ENCODE data around the gene NDUFS6. TPM values are rescaled to one million over a fixed set of nuclear protein-coding genes. Genes with fewer than 3 reads are reported as not detected.
"Not testable (repeated sequence)": the region's sequence is repeated elsewhere in the genome, so short reads cannot be mapped to it uniquely, and the experiment has no call there.

Gene NDUFS6
- total and polyA plus RNA-seq, 2 donors, result 12.2 to 81.5 TPM

DNA sequence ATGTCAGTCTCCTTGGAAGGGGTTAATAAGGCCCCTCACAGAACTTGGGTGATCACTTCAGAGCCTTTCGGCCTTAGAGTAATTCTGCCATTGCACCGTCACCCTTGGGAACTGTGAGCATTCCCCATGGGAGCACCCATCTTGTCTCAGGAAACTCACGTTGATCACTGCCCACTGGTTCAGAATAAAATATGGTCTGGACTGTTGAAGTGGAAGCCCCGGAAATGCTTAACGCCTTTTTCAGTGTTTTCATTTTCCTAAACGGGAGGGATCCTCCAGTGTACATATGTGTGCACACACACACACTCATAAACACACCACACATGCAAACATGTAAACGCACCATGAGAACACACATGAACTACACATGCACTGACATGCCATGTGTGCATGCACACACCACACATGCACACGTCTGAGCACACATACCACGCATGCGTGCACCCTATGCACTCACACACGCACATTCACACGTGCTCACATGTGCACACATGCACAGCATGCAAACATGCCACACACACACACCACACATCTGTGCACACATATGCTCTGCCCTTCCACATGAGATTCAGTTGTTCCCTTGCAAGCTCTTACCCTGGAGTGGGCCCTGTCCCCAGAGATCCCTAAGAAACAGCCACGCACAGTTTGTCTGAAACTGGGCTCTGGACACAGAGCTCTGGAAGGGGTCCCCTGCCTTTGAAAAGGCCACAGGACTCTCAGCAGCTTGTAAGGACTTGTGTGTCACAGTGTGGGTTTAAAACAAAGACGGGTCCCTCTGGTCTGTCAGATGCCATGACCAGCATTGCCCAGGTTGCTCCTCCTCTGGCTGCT is 18.6 kb upstream of the NDUFS6 start:
- Histone ChIP-seq H3K27ac (ENCODE audit: low read depth) (no peak overlapping the region), H3K36me3 (ENCODE audit: insufficient read depth) (no peaks in the 10 kb centered on the region), H3K4me3 (ENCODE audit: low read depth, low read length) (no peak overlapping the region), H3K4me1 (ENCODE audit: insufficient read depth) (no peaks in the 10 kb centered on the region)
- DNase-seq (ENCODE audit: extremely low spot score), result no peak
- WGBS, result 66% methylated on average over 14 of the region's 14 CpGs

DNA sequence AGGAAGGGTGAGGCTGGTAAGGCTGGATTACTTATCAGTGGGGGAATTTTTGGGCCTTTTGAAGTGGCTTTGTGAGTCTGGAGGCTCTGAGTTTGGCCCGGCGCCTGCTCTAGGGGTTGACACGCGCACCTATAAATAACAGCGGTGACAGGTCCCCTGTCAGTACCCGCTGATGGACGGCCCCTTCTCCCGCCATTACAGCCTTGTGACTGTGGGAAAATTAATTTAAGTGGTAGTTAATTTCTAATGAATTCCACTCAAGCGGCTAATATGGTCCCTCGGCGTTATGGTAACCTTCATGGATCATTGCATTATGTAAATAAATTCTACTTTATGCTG is 18.0 kb upstream of the NDUFS6 start:
- no peaks in the 10 kb centered on the region for H3K4me1 ChIP-seq (ENCODE audit: insufficient read depth)
- DNase-seq (ENCODE audit: extremely low spot score), result no peak

DNA sequence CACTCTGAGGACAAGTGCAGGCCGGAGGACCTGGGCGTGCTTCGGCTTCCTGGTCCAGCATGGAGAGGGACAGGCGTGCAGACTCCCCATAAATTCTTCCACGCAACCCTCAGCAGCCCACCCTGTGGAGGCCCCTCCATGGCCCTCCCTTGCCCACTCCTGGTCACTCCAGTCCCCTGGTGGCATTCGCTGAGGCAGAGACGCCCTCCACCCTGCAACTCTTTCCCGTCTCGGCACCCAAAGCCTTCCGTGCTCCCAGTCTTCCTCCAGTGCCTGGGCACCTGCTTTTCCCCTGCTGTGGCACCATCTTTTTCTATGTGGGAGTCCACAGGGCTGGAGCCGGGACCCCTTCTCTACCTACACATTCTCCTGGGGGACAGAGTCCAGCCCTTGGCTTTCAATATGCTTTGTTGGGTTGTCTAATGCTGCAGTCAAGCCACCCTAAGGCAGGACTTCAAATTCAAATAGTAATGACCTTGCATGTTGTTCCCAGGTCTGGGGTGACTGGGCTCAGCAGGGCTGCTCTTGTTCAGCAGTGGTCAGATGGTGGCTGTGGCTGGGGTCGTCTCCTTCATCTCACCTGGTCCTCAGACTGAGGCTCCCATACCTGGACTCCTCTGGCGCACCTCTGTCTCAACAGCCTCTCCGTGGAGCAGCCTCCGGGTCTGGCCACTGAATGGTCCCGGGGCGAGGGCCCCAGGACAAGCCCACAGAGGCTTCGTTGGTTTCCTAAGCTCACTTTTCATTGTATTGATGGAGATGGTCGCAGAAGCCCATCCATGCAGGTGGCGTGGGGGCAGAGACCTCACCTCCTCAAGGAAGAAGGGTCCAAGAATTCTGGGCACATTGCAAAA is 16.8 kb upstream of the NDUFS6 start:
- Histone ChIP-seq H3K36me3 (ENCODE audit: insufficient read depth) (no peaks in the 10 kb centered on the region), H3K27ac (ENCODE audit: low read depth) (no peak overlapping the region), H3K4me3 (ENCODE audit: low read depth, low read length) (no peak overlapping the region), H3K4me1 (ENCODE audit: insufficient read depth) (no peaks in the 10 kb centered on the region)
- no peak for DNase-seq (ENCODE audit: extremely low spot score)
- 85% methylated on average over 20 of the region's 20 CpGs for WGBS

More for the DNA sequence above, 18.0 kb upstream of the NDUFS6 start:
- Histone ChIP-seq H3K36me3 (ENCODE audit: insufficient read depth) (no peaks in the 10 kb centered on the region), H3K27ac (ENCODE audit: low read depth) (no peak overlapping the region), H3K4me3 (ENCODE audit: low read depth, low read length) (no peak overlapping the region)
- WGBS, result 55% methylated on average over 11 of the region's 11 CpGs

- Histone ChIP-seq H3K4me1 (ENCODE audit: insufficient read depth) (no peaks in the 10 kb centered on the region), H3K36me3 (ENCODE audit: insufficient read depth) (no peaks in the 10 kb centered on the region), H3K27ac (ENCODE audit: low read depth) (no peak overlapping the region), H3K4me3 (ENCODE audit: low read depth, low read length) (no peak overlapping the region)
- 73% methylated on average over 8 of the region's 8 CpGs for WGBS
- DNase-seq (ENCODE audit: extremely low spot score), result no peak
Measured at GRCh38 chr5:1785062-1785461, 16.1 kb upstream of the NDUFS6 start.

- DNase-seq (ENCODE audit: extremely low spot score), result no peak
- Histone ChIP-seq H3K4me1 (ENCODE audit: insufficient read depth) (no peaks in the 10 kb centered on the region), H3K36me3 (ENCODE audit: insufficient read depth) (no peaks in the 10 kb centered on the region), H3K27ac (ENCODE audit: low read depth) (no peak overlapping the region), H3K4me3 (ENCODE audit: low read depth, low read length) (no peak overlapping the region)
- 91% methylated on average over 13 of the region's 13 CpGs for WGBS
Measured at GRCh38 chr5:1785984-1786383, 15.2 kb upstream of the NDUFS6 start.

DNA sequence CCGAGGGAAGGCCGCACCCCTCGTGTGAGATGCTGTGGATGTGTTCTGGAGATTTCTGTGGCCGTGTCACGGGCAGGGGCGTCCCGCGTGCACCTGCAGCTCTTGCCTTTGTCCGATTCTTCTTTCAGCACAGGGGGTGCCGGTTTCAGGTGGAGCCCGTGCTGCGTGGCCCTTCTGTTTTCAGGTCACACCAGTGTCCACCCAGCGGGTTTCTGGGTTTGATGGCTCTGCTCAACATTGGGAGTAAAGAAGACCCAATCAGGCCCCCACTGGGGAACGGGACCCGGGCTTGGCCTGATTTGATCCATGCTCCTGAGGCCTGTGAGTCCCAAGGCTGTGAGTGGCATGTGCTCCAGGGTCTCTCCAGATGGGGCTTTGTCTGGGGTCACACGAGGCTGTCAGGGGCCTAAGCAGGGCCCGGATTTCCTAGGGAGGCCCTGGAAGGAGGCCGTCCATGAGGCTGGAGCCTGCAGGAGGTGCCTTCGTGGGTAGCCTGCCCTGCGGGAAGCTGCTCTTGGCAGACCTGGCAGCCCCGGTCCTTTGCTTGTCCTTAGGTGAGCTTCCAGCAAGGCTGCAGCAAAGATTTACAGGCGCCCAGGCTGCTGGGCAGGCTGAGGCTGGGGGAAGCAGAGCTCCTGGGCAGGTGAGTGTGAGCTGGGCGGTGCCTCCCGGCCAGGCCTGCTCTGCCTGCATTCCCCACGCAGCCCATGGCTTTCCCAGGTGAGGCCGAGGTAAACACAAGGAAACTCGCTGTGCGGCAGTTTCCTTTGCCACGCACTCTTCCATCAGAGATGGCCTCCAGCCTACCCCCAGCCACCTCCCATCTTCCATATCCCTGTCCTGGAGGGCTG is 14.4 kb upstream of the NDUFS6 start:
- Histone ChIP-seq H3K36me3 (ENCODE audit: insufficient read depth) (no peaks in the 10 kb centered on the region), H3K4me3 (ENCODE audit: low read depth, low read length) (no peak overlapping the region), H3K4me1 (ENCODE audit: insufficient read depth) (no peaks in the 10 kb centered on the region), H3K27ac (ENCODE audit: low read depth) (no peak overlapping the region)
- DNase-seq (ENCODE audit: extremely low spot score), result no peak
- 89% methylated on average over 29 of the region's 29 CpGs for WGBS

DNA sequence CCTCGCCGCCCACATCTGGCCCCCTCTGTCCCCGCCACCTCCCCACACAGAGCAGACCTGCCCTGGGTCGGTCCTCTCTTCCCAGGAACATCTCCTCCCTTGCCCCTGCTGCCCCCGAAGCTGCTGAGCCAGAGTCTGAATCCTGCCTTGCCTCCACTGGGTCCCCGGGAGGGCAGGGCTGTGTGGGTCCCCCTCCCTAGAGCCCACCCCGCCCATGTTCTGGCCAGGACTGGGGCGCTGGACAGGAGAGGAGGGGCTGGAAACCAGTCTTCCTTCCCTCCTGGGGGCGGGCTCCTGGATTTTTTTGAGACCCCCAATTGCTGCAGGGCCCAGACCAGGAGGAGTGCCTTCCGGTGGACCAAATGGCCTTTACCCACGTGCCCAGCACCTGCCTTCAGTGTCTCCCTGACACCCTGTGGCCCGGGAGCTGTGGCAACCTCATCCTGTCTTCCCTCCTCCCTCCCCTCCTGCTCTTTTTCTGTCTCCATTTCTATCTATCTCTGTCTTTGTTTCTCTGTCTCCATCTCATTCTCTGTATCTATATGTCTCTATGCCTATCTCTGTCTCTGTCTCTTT is 13.6 kb upstream of the NDUFS6 start:
- Histone ChIP-seq H3K36me3 (ENCODE audit: insufficient read depth) (no peaks in the 10 kb centered on the region), H3K4me3 (ENCODE audit: low read depth, low read length) (no peak overlapping the region), H3K27ac (ENCODE audit: low read depth) (no peak overlapping the region), H3K4me1 (ENCODE audit: insufficient read depth) (no peaks in the 10 kb centered on the region)
- WGBS, result 85% methylated on average over 12 of the region's 12 CpGs
- DNase-seq (ENCODE audit: extremely low spot score), result no peak

DNA sequence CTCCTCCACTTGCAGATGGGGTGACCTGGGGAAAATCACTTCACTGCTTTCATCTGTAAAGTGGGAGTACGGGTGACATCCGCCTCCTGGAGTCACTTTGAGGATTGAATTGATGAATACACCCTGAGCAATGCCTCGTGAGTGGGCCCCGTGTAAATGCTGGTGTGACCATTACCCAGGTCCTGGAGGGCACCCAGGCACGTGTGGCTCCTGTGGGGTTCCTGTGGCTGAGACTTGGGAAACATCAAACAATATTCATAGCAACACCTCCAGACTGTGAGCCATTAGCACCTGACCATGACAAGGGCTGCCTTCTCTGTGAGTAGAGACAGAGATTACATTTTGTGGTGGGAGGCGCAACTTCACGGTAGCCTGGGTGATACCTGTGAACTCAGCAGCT is 13.0 kb upstream of the NDUFS6 start:
- no peaks in the 10 kb centered on the region for H3K36me3 ChIP-seq (ENCODE audit: insufficient read depth)
- no peaks in the 10 kb centered on the region for H3K4me1 ChIP-seq (ENCODE audit: insufficient read depth)
- no peak for DNase-seq (ENCODE audit: extremely low spot score)
- no peak overlapping the region for H3K27ac ChIP-seq (ENCODE audit: low read depth)
- WGBS, result 89% methylated on average over 7 of the region's 7 CpGs
- H3K4me3 ChIP-seq (ENCODE audit: low read depth, low read length), result no peak overlapping the region

GRCh38 chr5:1788828-1789227 is 12.4 kb upstream of the NDUFS6 start:
- no peak for DNase-seq (ENCODE audit: extremely low spot score)
- no peak overlapping the region for H3K27ac ChIP-seq (ENCODE audit: low read depth)
- H3K36me3 ChIP-seq (ENCODE audit: insufficient read depth), result no peaks in the 10 kb centered on the region
- 83% methylated on average over 15 of the region's 15 CpGs for WGBS
- no peak overlapping the region for H3K4me3 ChIP-seq (ENCODE audit: low read depth, low read length)
- no peaks in the 10 kb centered on the region for H3K4me1 ChIP-seq (ENCODE audit: insufficient read depth)

GRCh38 chr5:1789438-1789833 is 11.8 kb upstream of the NDUFS6 start:
- DNase-seq (ENCODE audit: extremely low spot score), result not testable (repeated sequence)

DNA sequence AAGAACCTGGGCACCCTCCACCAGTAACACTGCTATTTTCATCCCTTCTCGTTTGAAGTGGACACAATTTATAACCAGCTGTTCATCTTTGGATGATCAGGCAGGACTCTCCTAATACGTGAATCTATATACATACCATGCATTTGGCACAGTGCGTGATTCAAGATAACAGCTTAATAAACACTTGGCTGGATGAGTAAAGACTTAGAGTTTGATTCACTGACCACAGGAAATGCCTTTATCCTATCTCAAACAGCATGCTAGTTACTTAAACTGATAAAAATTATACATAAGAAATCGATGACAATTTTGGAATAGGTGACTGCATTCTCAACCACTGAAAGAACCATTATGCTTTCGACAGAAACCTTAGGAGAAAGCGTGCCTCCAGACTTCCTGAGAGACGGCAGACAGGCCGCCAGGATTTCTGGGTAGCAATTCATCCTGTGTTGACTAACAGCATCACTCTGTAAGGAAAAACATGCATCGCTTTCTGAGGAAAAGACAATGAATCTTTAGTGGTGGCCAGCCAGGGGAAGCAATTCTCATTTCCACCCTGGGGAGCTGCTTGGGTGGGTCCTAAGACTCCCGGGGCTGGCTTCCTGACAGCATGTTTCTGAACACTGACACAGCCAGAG is 11.3 kb upstream of the NDUFS6 start:
- WGBS, result 15% methylated on average over 10 of the region's 10 CpGs
- no peak for DNase-seq (ENCODE audit: extremely low spot score)

More at GRCh38 chr5:1789438-1789833, 11.8 kb upstream of the NDUFS6 start:
- 68% methylated on average over 3 of the region's 3 CpGs for WGBS
- H3K27ac ChIP-seq (ENCODE audit: low read depth); H3K36me3 ChIP-seq (ENCODE audit: insufficient read depth); H3K4me3 ChIP-seq (ENCODE audit: low read depth, low read length); H3K4me1 ChIP-seq (ENCODE audit: insufficient read depth): not testable (repeated sequence)

DNA sequence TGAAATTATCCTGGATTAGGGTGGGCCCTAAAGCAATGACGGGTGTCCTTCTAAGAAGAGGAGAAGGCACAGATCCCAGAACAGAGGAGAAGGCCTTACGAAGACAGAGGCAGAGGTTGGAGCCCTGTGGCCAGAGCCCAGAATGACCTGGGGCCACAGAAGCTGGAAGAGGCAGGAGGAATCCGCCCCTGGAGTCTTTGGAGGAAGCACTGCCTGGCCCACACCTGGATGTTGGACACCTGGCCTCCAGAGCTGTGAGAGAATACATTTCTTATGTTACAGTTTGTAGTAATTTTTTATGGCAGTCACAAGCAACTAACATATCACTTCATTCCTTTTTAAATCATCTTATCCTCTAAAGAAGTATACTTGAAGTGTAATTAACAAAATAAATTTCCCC is 10.0 kb upstream of the NDUFS6 start:
- Histone ChIP-seq H3K27ac (ENCODE audit: low read depth) (no peak overlapping the region), H3K4me3 (ENCODE audit: low read depth, low read length) (no peak overlapping the region), H3K4me1 (ENCODE audit: insufficient read depth) (no peaks in the 10 kb centered on the region), H3K36me3 (ENCODE audit: insufficient read depth) (no peaks in the 10 kb centered on the region)
- 87% methylated on average over 3 of the region's 3 CpGs for WGBS
- no peak for DNase-seq (ENCODE audit: extremely low spot score)

More for the DNA sequence above, 11.3 kb upstream of the NDUFS6 start:
- Histone ChIP-seq H3K4me3 (ENCODE audit: low read depth, low read length) (no peak overlapping the region), H3K4me1 (ENCODE audit: insufficient read depth) (no peaks in the 10 kb centered on the region), H3K36me3 (ENCODE audit: insufficient read depth) (no peaks in the 10 kb centered on the region), H3K27ac (ENCODE audit: low read depth) (no peak overlapping the region)

DNA sequence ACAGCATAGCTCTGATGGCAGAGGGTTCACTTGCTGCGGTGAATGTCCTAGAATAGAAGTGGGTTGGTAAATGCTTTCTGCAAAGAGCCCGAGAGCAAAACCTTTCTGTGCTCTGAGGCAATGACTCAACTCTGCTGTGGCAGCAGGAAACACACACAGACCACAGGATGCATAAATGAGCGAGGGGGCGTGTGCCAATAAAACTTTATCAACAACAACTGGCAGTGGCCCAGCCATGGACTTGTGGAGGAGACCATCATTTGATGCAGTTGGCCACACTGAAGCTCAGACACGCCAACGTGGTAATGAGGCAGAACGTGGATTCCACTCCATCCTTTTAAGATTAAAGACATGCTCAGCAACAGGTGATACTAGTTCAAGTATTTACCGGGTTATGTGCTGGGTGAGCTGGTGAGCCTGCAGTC is 8.4 kb upstream of the NDUFS6 start:
- WGBS, result 70% methylated on average over 8 of the region's 8 CpGs
- no peak overlapping the region for H3K27ac ChIP-seq (ENCODE audit: low read depth)
- no peaks in the 10 kb centered on the region for H3K36me3 ChIP-seq (ENCODE audit: insufficient read depth)
- H3K4me1 ChIP-seq (ENCODE audit: insufficient read depth), result no peaks in the 10 kb centered on the region
- no peak for DNase-seq (ENCODE audit: extremely low spot score)
- no peak overlapping the region for H3K4me3 ChIP-seq (ENCODE audit: low read depth, low read length)
